ENCODE measurements around the gene GRIK1. TPM values are rescaled to one million over a fixed set of nuclear protein-coding genes. Genes with fewer than 3 reads are reported as not detected.

GRIK1 gene
- total RNA-seq, 1 experiment from 2014 or later = 0.09 TPM

- TF ChIP-seq ZNF396 (CRISPR knock-in tag; IDR thresholded peaks at IDR 0.05; ENCODE audit: borderline replicate concordance) (no peak), ZBTB21 (CRISPR knock-in tag; IDR thresholded peaks at IDR 0.05; ENCODE audit: borderline replicate concordance) (no peak), ERG (CRISPR knock-in tag; IDR thresholded peaks at IDR 0.05) (no peak), SMAD3 (CRISPR knock-in tag; IDR thresholded peaks at IDR 0.05; ENCODE audit: borderline replicate concordance) (no peak), ELF4 (CRISPR knock-in tag; IDR thresholded peaks at IDR 0.05; ENCODE audit: low read depth) (no peak)
- TF ChIP-seq, protein P1, sequence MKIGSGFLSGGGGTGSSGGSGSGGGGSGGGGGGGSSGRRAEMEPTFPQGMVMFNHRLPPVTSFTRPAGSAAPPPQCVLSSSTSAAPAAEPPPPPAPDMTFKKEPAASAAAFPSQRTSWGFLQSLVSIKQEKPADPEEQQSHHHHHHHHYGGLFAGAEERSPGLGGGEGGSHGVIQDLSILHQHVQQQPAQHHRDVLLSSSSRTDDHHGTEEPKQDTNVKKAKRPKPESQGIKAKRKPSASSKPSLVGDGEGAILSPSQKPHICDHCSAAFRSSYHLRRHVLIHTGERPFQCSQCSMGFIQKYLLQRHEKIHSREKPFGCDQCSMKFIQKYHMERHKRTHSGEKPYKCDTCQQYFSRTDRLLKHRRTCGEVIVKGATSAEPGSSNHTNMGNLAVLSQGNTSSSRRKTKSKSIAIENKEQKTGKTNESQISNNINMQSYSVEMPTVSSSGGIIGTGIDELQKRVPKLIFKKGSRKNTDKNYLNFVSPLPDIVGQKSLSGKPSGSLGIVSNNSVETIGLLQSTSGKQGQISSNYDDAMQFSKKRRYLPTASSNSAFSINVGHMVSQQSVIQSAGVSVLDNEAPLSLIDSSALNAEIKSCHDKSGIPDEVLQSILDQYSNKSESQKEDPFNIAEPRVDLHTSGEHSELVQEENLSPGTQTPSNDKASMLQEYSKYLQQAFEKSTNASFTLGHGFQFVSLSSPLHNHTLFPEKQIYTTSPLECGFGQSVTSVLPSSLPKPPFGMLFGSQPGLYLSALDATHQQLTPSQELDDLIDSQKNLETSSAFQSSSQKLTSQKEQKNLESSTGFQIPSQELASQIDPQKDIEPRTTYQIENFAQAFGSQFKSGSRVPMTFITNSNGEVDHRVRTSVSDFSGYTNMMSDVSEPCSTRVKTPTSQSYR (CRISPR knock-in tag; IDR thresholded peaks at IDR 0.05) = no peak
- TF ChIP-seq, protein P2, sequence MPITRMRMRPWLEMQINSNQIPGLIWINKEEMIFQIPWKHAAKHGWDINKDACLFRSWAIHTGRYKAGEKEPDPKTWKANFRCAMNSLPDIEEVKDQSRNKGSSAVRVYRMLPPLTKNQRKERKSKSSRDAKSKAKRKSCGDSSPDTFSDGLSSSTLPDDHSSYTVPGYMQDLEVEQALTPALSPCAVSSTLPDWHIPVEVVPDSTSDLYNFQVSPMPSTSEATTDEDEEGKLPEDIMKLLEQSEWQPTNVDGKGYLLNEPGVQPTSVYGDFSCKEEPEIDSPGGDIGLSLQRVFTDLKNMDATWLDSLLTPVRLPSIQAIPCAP (CRISPR knock-in tag; IDR thresholded peaks at IDR 0.05) = no peak
- TF ChIP-seq, protein P3, sequence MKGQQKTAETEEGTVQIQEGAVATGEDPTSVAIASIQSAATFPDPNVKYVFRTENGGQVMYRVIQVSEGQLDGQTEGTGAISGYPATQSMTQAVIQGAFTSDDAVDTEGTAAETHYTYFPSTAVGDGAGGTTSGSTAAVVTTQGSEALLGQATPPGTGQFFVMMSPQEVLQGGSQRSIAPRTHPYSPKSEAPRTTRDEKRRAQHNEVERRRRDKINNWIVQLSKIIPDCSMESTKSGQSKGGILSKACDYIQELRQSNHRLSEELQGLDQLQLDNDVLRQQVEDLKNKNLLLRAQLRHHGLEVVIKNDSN (CRISPR knock-in tag; IDR thresholded peaks at IDR 0.05) = no peak
Observed at GRCh38 chr21:29643289-29643688, 296.5 kb downstream of the GRIK1 start (continued).

- H3K4me1 Mint-ChIP-seq = no peaks in the 10 kb centered on the region
- no peaks in the 10 kb centered on the region for H3K27me3 Mint-ChIP-seq (ENCODE audit: low read depth)
- DNase-seq (ENCODE audit: low spot score) = no peak
- CTCF ChIA-PET = interaction anchor here (1.1 kb wide), 1 partner anchor 143 kb away, joined by 3 read pairs; no protein-coding TSS in a partner anchor
- H3K27ac Mint-ChIP-seq = no peak overlapping the region
- H3K4me3 Mint-ChIP-seq = no peak overlapping the region
- no peaks in the 10 kb centered on the region for H3K9me3 Mint-ChIP-seq
- POLR2A ChIA-PET = no interaction called here
- no peak for ATAC-seq
- no peaks in the 10 kb centered on the region for H3K36me3 Mint-ChIP-seq
- TF ChIP-seq, protein P4, sequence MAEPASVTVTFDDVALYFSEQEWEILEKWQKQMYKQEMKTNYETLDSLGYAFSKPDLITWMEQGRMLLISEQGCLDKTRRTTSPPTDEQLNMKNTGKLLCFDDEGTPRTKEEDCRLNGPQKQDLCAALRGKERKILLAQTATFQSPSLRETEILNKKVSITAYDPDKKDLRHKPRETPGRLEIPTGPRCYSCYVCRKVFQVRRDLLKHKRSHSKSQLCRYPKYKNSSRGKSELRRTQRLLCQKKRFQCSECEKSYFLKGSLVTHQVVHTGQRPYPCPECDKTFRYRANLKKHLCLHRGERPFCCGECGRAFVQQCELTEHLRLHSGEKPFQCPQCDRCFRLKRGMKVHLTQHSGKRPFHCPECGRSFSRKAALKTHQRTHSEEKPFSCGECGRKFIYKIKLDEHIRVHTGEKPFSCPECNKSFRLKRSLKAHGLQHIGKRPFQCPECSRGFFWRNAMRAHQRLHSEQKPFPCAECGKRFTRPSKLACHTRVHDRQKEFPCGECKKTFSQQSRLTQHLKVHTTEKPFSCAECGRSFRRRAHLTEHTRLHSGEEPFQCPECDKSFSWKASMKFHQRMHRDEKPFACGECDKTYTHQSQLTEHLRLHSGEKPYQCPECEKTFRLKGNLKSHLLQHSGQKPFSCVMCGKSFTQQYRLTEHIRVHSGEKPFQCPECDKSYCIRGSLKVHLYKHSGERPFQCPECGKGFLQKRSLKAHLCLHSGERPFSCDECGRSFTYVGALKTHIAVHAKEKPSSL (CRISPR knock-in tag; conservative IDR thresholded peaks at IDR 0.05) = no peak
- TF ChIP-seq ZNF423 (CRISPR knock-in tag; IDR thresholded peaks at IDR 0.05) (no peak), SMAD4 (CRISPR knock-in tag; IDR thresholded peaks at IDR 0.05) (no peak), USF2 (CRISPR knock-in tag; IDR thresholded peaks at IDR 0.05) (no peak), FOXP4 (CRISPR knock-in tag; IDR thresholded peaks at IDR 0.05) (no peak), E2F1 (CRISPR knock-in tag; IDR thresholded peaks at IDR 0.05) (no peak), ZNF138 (CRISPR knock-in tag; conservative IDR thresholded peaks at IDR 0.05) (no peak), PREB (CRISPR knock-in tag; IDR thresholded peaks at IDR 0.05; ENCODE audit: borderline replicate concordance) (no peak), RORB (CRISPR knock-in tag; IDR thresholded peaks at IDR 0.05) (no peak), JUN (CRISPR knock-in tag; IDR thresholded peaks at IDR 0.05) (no peak)
- TF ChIP-seq, protein P5, sequence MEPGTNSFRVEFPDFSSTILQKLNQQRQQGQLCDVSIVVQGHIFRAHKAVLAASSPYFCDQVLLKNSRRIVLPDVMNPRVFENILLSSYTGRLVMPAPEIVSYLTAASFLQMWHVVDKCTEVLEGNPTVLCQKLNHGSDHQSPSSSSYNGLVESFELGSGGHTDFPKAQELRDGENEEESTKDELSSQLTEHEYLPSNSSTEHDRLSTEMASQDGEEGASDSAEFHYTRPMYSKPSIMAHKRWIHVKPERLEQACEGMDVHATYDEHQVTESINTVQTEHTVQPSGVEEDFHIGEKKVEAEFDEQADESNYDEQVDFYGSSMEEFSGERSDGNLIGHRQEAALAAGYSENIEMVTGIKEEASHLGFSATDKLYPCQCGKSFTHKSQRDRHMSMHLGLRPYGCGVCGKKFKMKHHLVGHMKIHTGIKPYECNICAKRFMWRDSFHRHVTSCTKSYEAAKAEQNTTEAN (CRISPR knock-in tag; IDR thresholded peaks at IDR 0.05) = no peak
- TF ChIP-seq, protein P3 (CRISPR knock-in tag; IDR thresholded peaks at IDR 0.05) = no peak
Observed at GRCh38 chr21:29642551-29643245, 297.1 kb downstream of the GRIK1 start.
